Testis (tissue), 3 donors: ENCODE measurements around the gene CAMKV. TPM values are rescaled to one million over a fixed set of nuclear protein-coding genes. Genes with fewer than 3 reads are reported as not detected.

Experiments used
- DNase-seq: peaks from one replicate; pipeline ENCODE4 v3.0.0-alpha.2; 2019
- H3K27ac ChIP-seq, 2 donors: fragments of 200-600 bp; sonication (generic); one replicate each; pipeline ENCODE4 v1.5.1; 2019
- H3K27me3 ChIP-seq: fragments of 200-600 bp; sonication (generic); one replicate; pipeline ENCODE4 v1.5.1; 2019
- H3K36me3 ChIP-seq: fragments of 200-600 bp; sonication (generic); one replicate; pipeline ENCODE4 v1.5.1; 2017; ENCODE audit warnings: low read depth; ENCODE audit errors: missing control alignments
- H3K4me1 ChIP-seq: fragments of 200-600 bp; sonication (generic); one replicate; pipeline ENCODE4 v1.5.1; 2019
- H3K4me3 ChIP-seq, 2 donors: fragments of 200-600 bp; sonication (generic); one replicate each; pipeline ENCODE4 v1.5.1; 2017 to 2019
- H3K9me3 ChIP-seq: fragments of 200-600 bp; sonication (generic); one replicate; pipeline ENCODE4 v1.5.1; 2017
- POLR2A ChIP-seq: fragments of 450-650 bp; IDR thresholded peaks from one replicate; pipeline ENCODE4 v1.6.1; 2017; ENCODE audit warnings: antibody characterized with exemption, mild to moderate bottlenecking, moderate library complexity
- WGBS, 2 donors: methylation state at CpG; one replicate each; pipeline ENCODE4 v1.1.5; 2018; 5-methylcytosine and 5-hydroxymethylcytosine counted together
- intact Hi-C: fragments of 100-400 bp; cut with DNase I; formaldehyde crosslinking; loops from one replicate; pipeline ENCODE4 v1.15.1; 2023; ENCODE audit warnings: low total_unique reads
- polyA plus RNA-seq: library from polyadenylated mRNA; stranded (reverse); fragments of 350-450 nt; fragmentation: Illumina TruSeq; extraction: RNeasy Lipid Tissue Mini Kit (QIAGEN cat#74804); gene quantifications from one replicate; pipeline ENCODE4 v1.2.3, GENCODE V29; 2014; ENCODE audit warnings: low read depth, low replicate concordance; ENCODE audit not compliant: insufficient read depth
- small RNA-seq, 2 donors: library from RNA; depleted of rRNA; stranded (forward); fragments of <200 nt; gene quantifications; one replicate each; pipeline ENCODE3, GENCODE V24; 2016
- total RNA-seq, 2 donors: library from RNA; depleted of rRNA; stranded (reverse); fragments of >200 nt; gene quantifications; one replicate each; pipeline ENCODE4 v1.2.3, GENCODE V29; 2016
- TF ChIP-seq, protein P1 (sequence below), 3 experiments: fragments of 450-650 bp in 2 of 3; fragments of 200-600 bp in 1 of 3; sonication (generic) in 1 of 3; IDR thresholded peaks; one replicate each; pipeline ENCODE4 v1.5.1; 2016 to 2019; ENCODE audit warnings: antibody characterized with exemption in 3 of 3, mild to moderate bottlenecking in 2 of 3, moderate library complexity in 1 of 3

The CAMKV gene
- total and polyA plus RNA-seq, 3 donors from 2014 or later = 1.2 to 4.0 (median 2.3) TPM

DNA sequence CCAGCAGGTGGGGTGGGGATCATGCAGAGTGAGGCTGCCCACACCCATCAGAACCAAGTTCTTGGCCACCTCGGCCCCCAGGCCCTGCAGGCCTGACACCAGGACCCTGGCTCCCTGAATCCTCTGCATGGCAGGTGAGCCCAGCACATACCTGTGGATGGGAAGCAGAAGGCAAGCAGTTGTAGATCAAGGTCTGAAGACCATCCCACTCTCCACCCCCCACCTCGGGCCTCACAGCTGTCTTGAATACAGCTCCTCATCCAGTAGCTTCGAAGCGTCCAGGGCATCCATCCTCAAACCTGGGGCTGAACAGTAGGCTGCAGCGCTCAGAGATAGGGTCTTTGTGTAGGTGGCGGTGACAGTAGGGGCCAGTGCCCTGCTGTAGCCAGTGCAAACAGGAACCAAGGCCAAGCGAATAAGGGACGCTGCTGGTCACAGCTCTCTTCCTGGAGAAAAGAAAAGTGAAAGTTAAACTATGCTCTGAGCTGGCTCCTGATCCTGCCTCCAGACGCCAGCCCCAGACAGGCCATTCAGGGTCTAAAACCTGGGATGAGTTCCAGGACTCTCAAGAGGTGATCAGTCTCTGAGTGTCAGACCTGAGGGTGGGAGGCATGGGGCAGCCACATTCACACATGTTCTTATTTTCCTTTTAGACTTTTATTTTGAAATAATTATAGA, 56.1 kb downstream of the CAMKV start, which contains the start of gene UBA7:
Gene UBA7, minus strand, starts transcription at position 457 of the 678 bp plus-strand sequence. Its CDS starts 166 bp downstream, at position 291.
- Histone ChIP-seq H3K27ac (peak within 1 kb of the TSS; percentile 42 to 71), H3K4me3 (peak within 1 kb of the TSS; percentile 36 to 41), H3K4me1 (peaks cover 12% of the 10 kb centered on the region), H3K27me3 (no peaks in the 10 kb centered on the region), H3K36me3 (no peaks in the 10 kb centered on the region), H3K9me3 (no peaks in the 10 kb centered on the region)
- intact Hi-C loops = no loop called here
- peak; percentile 46 for DNase-seq
- 31 to 33% methylated on average over 5 to 9 of the region's 9 CpGs for WGBS, 2 donors
- TF ChIP-seq, protein P1, sequence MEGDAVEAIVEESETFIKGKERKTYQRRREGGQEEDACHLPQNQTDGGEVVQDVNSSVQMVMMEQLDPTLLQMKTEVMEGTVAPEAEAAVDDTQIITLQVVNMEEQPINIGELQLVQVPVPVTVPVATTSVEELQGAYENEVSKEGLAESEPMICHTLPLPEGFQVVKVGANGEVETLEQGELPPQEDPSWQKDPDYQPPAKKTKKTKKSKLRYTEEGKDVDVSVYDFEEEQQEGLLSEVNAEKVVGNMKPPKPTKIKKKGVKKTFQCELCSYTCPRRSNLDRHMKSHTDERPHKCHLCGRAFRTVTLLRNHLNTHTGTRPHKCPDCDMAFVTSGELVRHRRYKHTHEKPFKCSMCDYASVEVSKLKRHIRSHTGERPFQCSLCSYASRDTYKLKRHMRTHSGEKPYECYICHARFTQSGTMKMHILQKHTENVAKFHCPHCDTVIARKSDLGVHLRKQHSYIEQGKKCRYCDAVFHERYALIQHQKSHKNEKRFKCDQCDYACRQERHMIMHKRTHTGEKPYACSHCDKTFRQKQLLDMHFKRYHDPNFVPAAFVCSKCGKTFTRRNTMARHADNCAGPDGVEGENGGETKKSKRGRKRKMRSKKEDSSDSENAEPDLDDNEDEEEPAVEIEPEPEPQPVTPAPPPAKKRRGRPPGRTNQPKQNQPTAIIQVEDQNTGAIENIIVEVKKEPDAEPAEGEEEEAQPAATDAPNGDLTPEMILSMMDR (IDR thresholded peaks at IDR 0.05) = no peak
- TF ChIP-seq POLR2A = no peak

DNA sequence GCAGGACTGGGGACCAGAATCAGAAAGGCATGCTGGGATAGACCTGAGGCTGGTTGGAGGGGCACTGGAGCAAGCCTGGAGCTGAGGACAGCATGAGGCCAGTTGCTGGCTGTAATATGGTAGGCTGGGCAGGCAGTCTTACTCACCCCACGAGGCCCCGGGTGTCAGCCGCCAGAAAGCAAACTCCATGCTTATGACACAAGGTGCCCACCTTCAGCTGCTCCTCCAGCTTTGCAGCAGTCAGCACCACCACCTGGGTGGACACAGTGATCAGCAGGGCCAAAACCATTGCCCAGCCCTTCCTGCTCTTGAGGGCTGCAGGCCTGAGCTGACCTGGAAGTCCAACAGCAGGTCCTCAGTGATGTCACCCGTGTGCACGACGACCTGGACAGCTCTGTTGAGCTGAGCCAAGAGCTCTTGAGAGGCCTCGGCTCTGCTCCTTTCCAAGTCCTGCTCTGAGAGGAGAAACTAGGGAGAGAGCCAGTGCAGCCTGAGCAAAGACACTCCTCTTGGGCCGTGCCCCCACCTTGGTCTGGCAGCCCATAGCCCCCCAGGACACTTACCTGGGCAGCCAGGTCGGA, 56.7 kb downstream of the CAMKV start:
- Histone ChIP-seq H3K4me1 (peaks cover 12% of the 10 kb centered on the region), H3K4me3 (peak overlapping the region; percentile 36 to 41), H3K27ac (peak overlapping the region in 1 of 2 donors; percentile 42), H3K9me3 (no peaks in the 10 kb centered on the region), H3K36me3 (no peaks in the 10 kb centered on the region), H3K27me3 (no peaks in the 10 kb centered on the region)
- TF ChIP-seq, protein P1 (IDR thresholded peaks at IDR 0.05) = no peak
- no peak for TF ChIP-seq POLR2A
- WGBS, 2 donors = 17 to 46% methylated on average over 3 to 9 of the region's 9 CpGs
- DNase-seq = no peak
- intact Hi-C loops = no loop called here

Small RNAs within 50 kb of the gene (small RNA-seq; reads per million reads assigned to genes)
- gene RN7SL217P = 0 reads per million in 2 donors

Other genes starting within 250 kb of the CAMKV start
- 10 to 100 TPM; 76.7 to 94.5 TPM for gene APEH, start 195.6 kb downstream of the CAMKV start, total RNA-seq
- gene APEH, start 195.6 kb downstream of the CAMKV start, polyA plus RNA-seq = 72.3 TPM
- 10 to 100 TPM; 60.3 to 67.1 TPM for gene MST1, start 180.4 kb downstream of the CAMKV start, total RNA-seq
- 73.4 TPM for gene MST1, start 180.4 kb downstream of the CAMKV start, polyA plus RNA-seq
- gene RNF123, start 180.3 kb downstream of the CAMKV start, total RNA-seq = 10 to 100 TPM; 72.4 to 79.7 TPM
- 54.7 TPM for gene RNF123, start 180.3 kb downstream of the CAMKV start, polyA plus RNA-seq
- 10 to 100 TPM in 1 of 2 donors, 1 to 10 TPM in 1; 8.8 to 14.8 TPM for gene AMIGO3, start 150.2 kb downstream of the CAMKV start, total RNA-seq
- gene AMIGO3, start 150.2 kb downstream of the CAMKV start, polyA plus RNA-seq = 3.0 TPM
- gene GMPPB, start 146.0 kb downstream of the CAMKV start, total RNA-seq = 10 to 100 TPM; 15.7 to 23.4 TPM
- 16.8 TPM for gene GMPPB, start 146.0 kb downstream of the CAMKV start, polyA plus RNA-seq
- gene IP6K1, start 83.4 kb downstream of the CAMKV start, total RNA-seq = 100 to 1,000 TPM in 1 of 2 donors, 10 to 100 TPM in 1; 97.4 to 134 TPM
- gene IP6K1, start 83.4 kb downstream of the CAMKV start, polyA plus RNA-seq = 96.0 TPM
- gene CDHR4, start 70.0 kb downstream of the CAMKV start, total RNA-seq = 1 to 10 TPM; 5.5 to 5.9 TPM
- 11.7 TPM for gene CDHR4, start 70.0 kb downstream of the CAMKV start, polyA plus RNA-seq
- gene INKA1, start 66.6 kb downstream of the CAMKV start, total RNA-seq = 1 to 10 TPM; 5.1 to 6.3 TPM
- 4.0 TPM for gene INKA1, start 66.6 kb downstream of the CAMKV start, polyA plus RNA-seq
- 10 to 100 TPM; 34.0 to 49.7 TPM for gene UBA7, start 56.0 kb downstream of the CAMKV start, total RNA-seq
- gene UBA7, start 56.0 kb downstream of the CAMKV start, polyA plus RNA-seq = 27.2 TPM
- 10 to 100 TPM; 15.8 to 21.3 TPM for gene TRAIP, start 13.3 kb downstream of the CAMKV start, total RNA-seq
- 16.0 TPM for gene TRAIP, start 13.3 kb downstream of the CAMKV start, polyA plus RNA-seq
- 10 to 100 TPM in 1 of 2 donors, 1 to 10 TPM in 1; 7.6 to 11.2 TPM for gene MST1R, start 34.0 kb upstream of the CAMKV start, total RNA-seq
- 15.9 TPM for gene MST1R, start 34.0 kb upstream of the CAMKV start, polyA plus RNA-seq
- 10 to 100 TPM; 16.4 to 17.3 TPM for gene MON1A, start 59.9 kb upstream of the CAMKV start, total RNA-seq
- 23.9 TPM for gene MON1A, start 59.9 kb upstream of the CAMKV start, polyA plus RNA-seq
- gene RBM6, start 70.2 kb upstream of the CAMKV start, total RNA-seq = 100 to 1,000 TPM; 212 to 229 TPM
- gene RBM6, start 70.2 kb upstream of the CAMKV start, polyA plus RNA-seq = 104 TPM
- gene RBM5, start 219.0 kb upstream of the CAMKV start, total RNA-seq = 100 to 1,000 TPM; 341 to 368 TPM
- 214 TPM for gene RBM5, start 219.0 kb upstream of the CAMKV start, polyA plus RNA-seq